NCI-H2107 treated with DMSO at 0.1 percent for 48 hours (cell line): ENCODE measurements around the gene PCDH12.
"Not testable (repeated sequence)": the region's sequence is repeated elsewhere in the genome, so short reads cannot be mapped to it uniquely, and the experiment has no call there.

Experiments
- DNase-seq: peaks from one replicate; lab custom pipeline; 2025; ENCODE audit not compliant: unreplicated experiment; lab: John Stamatoyannopoulos, UW

Gene PCDH12

GRCh38 chr5:141941307-141941706 lies 16.7 kb downstream of the PCDH12 start:
- no peak for DNase-seq

DNA sequence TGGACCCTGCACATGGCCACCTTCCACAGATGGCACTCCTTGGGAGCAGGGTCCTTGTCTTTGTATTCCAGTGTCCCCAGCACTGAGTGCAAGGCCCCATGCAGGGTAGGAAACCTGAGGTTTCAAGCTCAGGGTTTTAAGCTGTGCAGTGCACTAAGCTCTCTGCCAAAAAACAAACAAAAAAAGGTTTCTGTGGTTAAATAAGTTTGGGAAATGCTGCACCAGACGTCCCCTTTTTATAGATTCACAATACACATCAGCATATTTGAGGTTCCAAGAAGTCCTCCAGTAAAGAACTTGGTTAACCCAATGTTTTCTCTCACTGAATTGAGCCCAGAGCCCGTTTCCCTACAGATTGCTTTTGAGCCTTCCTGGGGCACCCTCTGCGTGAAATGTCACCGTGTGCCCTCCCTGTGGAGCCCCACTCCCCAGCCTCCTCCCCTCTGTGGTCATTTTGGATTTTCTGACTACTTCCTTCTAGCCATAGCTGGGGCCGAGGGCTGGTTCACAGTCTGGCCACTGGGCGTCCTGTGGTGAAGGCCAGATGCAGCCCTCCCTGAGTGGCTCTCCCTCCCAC lies 17.2 kb downstream of the PCDH12 start:
- no peak for DNase-seq

GRCh38 chr5:141935538-141935937 lies 22.5 kb downstream of the PCDH12 start:
- no peak for DNase-seq

- DNase-seq, result peak; percentile 65
Observed at GRCh38 chr5:141934099-141934844, 23.7 kb downstream of the PCDH12 start.

DNA sequence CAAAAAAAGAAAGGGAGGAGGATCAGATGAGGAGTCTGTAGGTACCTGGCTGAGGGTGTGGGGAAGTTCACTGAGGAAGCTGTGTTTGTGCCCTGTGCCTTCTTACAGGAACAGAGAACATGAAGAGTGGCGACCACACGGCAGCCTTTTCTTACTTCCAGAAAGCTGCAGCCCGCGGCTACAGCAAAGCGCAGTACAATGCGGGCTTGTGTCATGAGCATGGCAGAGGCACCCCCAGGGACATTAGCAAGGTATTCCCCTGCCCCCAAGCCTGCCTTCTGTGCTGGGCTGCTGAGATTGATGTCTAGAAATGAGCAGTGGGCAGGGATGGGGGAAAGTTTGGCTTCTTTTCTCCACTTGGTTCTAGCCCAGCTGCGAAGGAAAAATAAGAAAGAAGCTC lies 24.9 kb downstream of the PCDH12 start:
- no peak for DNase-seq

DNA sequence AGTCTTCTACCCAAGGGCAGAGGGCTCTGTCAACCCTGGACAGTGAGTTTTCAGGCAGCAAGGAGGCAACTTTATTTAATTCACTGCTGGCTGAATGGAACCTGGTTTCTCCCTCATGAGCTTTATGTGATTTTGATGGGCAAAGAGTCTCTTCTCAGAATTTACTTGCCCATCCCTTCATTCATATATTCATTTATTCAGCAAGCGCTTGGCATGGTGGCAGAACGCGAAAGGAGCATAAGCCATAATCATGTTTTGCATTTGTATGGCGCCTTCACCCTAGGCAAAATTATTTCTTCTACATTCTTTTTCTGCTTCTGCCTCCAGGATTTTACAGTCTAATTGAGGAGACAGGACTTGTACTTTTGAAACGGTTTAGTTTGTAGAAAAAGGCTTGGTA lies 26.3 kb downstream of the PCDH12 start:
- no peak for DNase-seq

GRCh38 chr5:141929398-141930058 lies 28.5 kb downstream of the PCDH12 start:
- DNase-seq, result no peak

DNA sequence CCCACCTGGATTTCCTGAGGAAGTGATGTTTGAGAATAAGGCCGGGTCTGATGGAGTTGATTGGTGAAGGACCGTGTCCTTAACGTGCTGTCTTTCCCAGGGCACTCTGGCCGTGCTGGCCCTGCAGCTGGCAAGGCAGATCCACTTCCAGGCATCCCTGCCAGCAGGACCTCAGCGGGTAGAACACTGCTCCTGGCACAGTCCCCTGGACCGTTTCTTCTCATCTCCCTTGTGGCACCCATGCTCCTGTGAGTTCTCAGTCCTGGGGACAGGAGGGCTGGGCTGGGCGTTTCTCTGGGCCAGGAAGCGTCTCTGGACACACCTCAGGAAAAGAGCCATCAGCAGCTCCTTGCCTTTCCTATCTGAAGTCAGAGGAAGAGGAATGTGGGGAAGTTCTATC lies 30.0 kb downstream of the PCDH12 start:
- no peak for DNase-seq

DNA sequence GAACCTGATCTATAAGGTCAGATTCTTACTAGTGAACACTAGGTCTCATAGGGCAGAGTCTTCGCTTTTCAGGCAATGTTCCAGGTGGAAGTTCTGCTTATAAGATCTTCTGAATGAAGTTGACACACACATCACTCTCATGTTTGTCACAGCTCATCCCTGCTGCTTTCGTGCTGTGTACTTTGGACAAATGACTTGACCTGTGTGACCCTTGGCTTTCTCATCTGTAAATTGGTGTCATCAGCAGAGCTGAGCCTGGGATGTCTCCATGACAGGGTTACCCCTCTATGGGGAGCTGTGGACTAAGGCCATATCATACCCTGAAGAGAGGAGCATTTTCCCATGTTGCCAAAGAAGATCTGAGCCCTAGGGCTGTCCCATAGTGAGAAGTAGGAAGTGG lies 31.6 kb downstream of the PCDH12 start:
- no peak for DNase-seq

DNA sequence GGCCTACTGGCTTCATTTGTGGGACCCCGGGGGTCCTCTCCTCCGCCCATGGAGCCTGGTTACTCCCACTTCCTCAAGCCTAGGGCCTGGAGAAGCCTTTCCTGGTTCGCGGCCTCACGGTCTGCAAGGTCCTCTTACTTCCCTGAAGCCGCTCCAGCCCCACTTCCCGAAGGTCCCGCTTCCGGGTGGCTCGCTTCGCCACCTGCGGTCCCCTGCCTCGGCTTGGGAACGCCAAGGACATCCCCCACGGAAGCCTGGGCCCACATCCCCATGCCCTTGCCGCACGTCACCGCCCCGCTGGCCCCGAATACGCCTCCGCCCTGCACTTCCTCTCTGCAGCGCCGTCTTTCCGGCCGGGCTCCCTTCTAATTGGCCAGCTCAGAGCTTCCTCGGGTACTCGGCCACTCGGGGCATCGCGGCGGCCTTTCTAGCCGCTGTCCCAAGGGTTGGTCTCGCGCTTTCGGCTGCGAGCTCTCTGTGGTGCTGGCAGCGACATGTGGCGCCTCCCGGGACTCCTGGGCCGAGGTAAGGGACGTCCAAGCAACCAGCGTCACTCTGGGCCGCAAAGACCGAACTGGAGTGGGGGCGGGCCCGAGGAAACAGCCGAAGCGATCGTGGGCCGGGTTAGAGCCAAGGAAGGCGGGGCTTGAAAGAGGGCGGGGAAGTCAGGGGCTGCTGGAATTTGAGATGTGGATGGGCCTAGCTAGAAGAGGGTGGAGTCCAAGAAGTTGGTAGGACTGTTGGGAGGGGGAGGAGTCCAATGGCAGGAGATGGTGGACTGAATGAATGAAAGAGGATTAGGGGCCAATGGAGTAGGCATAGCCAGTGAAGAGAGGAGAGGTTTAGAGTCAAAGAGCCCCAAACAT lies 34.3 kb downstream of the PCDH12 start, which contains the start of gene DELE1:
DELE1 (plus strand) TSS at position 424 of the 866 bp plus-strand sequence; CDS start at position 495, 71 bp downstream.
- DNase-seq, result peak; percentile 72

- DNase-seq, result not testable (repeated sequence)
Observed at GRCh38 chr5:141922827-141923447, 35.1 kb downstream of the PCDH12 start.

GRCh38 chr5:141920771-141921170 lies 37.2 kb downstream of the PCDH12 start:
- no peak for DNase-seq

DNA sequence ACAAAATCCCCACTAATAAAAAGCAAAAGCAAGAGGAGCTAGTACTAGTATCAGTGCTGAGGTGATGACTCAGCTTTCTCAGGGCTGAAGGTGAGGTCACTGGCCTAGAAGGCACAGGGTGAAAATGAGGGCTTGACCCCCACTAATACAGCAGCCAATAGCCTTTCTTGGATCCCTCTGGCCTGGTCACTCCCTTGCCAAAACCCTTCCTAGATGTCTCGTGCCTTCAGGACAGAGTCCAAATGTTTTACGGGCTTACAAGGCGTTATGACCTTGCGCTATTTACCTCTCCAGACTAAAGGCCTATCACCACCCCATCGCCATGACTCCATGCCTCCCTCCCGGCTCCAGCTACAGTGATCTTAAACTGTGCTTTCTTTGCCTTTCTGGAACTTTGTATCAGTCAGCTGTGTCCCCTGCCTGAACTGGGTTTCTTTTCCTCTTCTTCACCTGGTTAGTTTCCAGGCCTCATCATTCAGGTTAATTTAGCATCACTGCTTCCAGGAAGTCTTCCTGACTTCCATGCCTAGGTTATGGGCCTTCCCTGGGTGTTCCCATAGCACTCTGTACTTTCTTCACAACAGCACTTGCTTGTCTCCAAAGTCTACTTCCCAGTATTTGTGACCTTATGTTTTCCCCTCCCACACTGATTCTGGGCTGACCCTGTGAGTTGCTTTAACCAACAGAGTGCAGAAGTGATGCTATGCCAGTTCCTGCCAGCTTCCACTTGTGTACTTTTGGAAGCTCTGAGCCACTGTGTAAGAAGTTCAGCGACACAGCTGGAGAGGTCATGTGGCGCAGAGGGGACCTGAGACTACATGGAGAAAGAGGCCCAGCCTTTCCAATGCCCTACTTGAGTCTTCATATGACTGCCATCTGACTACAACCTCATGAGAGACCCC lies 38.5 kb downstream of the PCDH12 start:
- DNase-seq, result no peak

GRCh38 chr5:141917760-141918159 lies 40.2 kb downstream of the PCDH12 start:
- DNase-seq, result no peak

DNA sequence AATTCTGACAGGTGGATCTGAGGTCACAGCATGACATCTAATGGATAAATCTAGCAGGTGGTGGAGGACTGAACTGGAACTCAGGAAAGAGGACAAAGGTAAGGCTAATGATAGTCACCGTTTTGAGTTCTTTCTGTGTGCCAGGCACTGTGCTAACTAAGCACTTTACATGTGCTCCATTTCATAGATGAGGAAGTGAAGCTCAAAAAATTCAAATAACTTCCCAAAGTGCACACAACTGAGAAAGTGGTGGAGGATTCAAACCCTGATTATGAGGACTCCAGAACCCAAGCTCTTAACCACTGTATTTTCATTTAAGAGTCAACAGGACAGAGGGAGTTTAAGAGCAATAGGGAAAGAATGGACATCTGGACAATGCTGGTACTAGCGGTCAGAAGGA lies 41.5 kb downstream of the PCDH12 start:
- DNase-seq, result no peak

DNA sequence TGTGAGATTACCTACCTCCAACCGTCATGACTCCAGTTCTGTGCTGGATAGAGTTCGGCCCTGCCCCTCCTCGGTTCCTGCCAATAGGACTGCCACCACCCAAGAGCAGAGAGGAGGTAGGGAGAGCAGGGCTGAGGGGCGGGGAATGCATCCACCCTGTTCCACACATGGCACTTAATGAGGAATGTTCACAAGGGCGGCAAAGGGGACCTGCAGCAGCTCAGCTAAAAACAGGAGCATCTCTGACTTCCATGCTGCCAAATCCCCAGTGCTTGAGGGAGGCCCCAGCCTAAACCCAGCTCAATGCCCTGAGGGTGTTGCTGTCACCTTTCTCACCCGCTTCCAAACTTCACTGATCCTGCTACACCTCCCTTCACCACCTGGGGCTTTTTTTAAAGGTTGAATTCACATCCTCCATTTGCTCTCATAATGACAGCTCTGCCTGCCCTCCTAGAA lies 42.1 kb downstream of the PCDH12 start:
- no peak for DNase-seq

DNA sequence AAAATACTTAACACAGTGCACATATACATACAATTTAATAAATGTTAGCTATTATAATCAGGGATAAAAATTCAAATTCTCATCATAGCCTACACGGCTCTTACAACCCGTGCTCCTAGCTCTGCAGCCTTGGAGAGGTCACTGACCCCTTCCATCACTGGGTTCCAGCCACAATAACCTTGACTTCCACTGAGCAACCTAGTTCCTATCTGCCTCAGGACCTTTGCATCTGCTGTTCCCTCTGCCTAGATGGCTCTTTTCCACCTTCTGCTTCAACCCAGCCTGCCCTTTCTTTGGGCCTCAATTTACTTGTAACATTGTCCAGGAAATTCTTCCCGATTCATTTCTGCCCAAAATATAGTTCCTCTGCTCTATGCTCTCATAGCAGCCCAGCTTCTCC lies 43.2 kb downstream of the PCDH12 start:
- no peak for DNase-seq

DNA sequence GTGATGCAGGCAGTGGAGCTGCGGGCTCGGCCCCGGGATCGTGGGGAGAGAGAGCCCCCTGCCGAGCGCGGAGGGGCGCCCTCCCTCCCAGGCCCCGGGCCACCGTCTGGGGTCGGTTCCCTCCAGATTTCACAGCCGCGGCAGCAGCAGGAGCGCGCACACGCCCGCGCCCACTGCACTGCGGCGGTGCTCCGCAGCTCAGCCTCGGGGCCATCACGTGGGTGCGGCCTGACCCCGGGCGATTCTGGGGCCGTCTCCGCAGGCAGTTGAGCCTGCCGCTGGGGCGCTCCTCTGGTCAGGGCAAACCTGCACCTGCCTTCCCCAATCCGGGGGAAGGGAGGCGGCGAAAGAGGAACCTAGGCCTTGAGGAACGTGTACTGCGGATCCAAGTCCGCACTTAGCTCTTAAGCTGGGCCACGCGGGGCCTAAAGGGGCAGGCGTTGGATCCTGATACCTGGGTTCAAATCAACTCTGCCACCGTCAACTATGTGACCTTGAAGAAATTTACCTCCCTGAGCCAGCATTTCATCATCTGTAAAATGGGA lies 43.7 kb downstream of the PCDH12 start:
- DNase-seq, result no peak

DNA sequence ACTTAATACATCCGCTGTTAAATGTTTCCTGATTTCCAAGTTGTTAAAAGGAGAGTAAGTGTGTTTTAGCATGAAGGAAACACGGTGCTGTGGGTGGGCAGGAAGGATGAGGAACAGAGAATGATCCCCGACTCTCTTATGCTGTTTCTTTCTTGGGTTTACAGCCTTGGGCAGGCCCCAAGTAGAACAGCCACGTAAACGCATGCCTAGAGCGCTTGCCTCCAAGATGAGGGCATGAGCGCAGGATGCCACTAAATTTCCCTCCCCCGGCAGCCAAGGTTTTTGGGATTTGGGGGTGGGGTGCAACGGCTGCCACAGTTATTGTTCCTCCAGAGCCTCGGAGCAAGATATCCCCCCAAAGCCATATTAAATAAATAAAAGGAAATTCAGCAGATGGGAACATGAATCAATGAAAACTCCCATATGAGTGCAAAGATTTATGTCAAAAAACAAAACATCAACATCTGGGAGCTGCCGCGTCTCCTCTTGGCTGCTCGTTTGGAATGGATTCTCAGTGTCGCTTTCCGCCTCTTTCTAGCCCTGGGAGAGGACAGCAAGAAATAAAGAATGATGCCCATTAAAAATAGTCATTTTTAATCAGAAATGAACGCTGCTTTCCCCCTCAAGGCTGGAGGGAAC lies 44.3 kb downstream of the PCDH12 start:
- no peak for DNase-seq
